AG09309 (cell line): Measurements from ENCODE around the gene NMNAT1.
"Not testable (repeated sequence)": the region's sequence is repeated elsewhere in the genome, so short reads cannot be mapped to it uniquely, and the experiment has no call there.

ENCODE experiments used
- DNase-seq: peaks from one replicate; pipeline ENCODE4 v3.0.0-alpha.2; 2010; ENCODE audit warnings: low read depth
- H3K4me3 ChIP-seq: 2 replicates; pipeline ENCODE4 v1.5.1; 2011; ENCODE audit warnings: mild to moderate bottlenecking, low read depth, low read length, moderate library complexity; ENCODE audit not compliant: control insufficient read depth
- CTCF ChIP-seq: IDR thresholded peaks from 2 replicates; pipeline ENCODE4 v1.5.1; 2011; ENCODE audit warnings: mild to moderate bottlenecking, low read depth, low read length, inconsistent platforms; ENCODE audit not compliant: insufficient read depth, control insufficient read depth; ENCODE audit errors: missing control alignments

The NMNAT1 gene

GRCh38 chr1:10027027-10027426 is 83.8 kb downstream of the NMNAT1 start:
- no peak overlapping the region for H3K4me3 ChIP-seq
- DNase-seq, result no peak
- TF ChIP-seq CTCF, result no peak

GRCh38 chr1:10028956-10029500 is 85.8 kb downstream of the NMNAT1 start:
- DNase-seq, H3K4me3 ChIP-seq: not testable (repeated sequence)

- no peak for DNase-seq
- TF ChIP-seq CTCF, result no peak
- H3K4me3 ChIP-seq, result no peak overlapping the region
These were observed 88.2 kb downstream of the NMNAT1 start for GRCh38 chr1:10031461-10031860.

- peak within 1 kb of the TSS; percentile 94 for H3K4me3 ChIP-seq
- peak; percentile 84 for DNase-seq
- peak; percentile 77 for TF ChIP-seq CTCF
These were observed 89.5 kb downstream of the NMNAT1 start, which contains the start of gene UBE4B for GRCh38 chr1:10032590-10033358. TSS of gene UBE4B (plus strand) at chr1:10032958. CDS start at chr1:10033671, 713 bp downstream.

- peak overlapping the region; percentile 94 for H3K4me3 ChIP-seq
- TF ChIP-seq CTCF, result no peak
- DNase-seq, result no peak
These were observed 90.1 kb downstream of the NMNAT1 start for GRCh38 chr1:10033359-10033845.
